Stimulated activated CD4-positive, alpha-beta T cell treated with anti-CD3 and anti-CD28 coated beads, Interleukin-12 subunit alpha, Interleukin-12 subunit beta, amount 100 ng/mL, for 4 hours (primary cell): ENCODE measurements around the gene USP32.
"Not testable (repeated sequence)": the region's sequence is repeated elsewhere in the genome, so short reads cannot be mapped to it uniquely, and the experiment has no call there.

Experiments used
- DNase-seq: peaks from one replicate; pipeline ENCODE4 v3.0.0-alpha.2; 2020

The USP32 gene

DNA sequence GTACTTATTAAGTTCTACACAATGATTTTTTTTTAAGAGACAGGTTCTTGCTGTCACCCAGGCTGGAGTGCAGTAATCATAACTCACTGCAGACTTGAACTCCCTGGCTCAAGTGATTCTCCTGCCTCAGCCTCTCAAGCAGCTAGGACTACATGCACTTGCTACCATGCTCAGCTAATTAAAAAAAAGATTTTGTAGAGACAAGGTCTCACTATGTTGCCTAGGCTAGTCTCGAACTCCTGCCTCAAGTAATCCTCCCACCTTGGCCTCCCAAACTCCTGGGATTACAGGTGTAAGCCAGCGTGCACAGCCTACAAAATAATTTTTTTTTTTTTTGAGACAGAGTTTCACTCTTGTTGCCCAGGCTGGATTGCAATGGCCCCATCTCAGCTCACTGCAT lies 22.2 kb downstream of the USP32 start:
- DNase-seq = no peak

DNA sequence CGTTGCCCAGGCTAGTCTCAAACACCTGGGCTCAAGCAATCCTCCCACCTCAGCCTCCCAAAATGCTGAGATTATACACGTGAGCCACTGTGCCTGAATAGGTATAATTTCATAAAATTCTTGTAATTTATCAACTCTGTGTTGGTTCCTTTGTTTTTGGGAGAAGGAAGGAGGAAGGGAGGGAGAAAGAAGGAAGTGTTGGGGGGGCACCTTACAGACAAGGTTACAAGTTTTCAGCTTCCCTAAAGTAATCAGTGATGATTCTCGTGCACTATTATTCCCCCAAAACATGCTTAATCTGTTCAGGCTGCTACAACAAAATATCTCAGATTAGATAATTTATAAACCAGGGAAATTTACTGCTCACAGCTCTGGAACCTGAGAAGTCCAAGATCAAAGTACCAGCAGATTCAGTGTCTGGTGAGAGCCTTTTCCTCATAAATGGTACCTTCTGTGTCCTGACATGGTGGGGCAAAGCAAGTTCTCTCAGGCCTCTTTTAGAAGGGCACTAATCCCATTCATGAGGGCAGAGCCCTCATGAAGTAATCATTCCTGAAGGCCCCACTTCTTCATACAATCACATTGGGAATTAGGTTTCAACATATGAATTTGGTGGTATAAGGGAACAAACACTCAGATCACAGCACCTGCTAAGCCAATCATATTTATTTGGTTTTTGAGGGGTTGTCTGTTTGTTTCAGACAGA lies 28.1 kb downstream of the USP32 start:
- DNase-seq = no peak

DNA sequence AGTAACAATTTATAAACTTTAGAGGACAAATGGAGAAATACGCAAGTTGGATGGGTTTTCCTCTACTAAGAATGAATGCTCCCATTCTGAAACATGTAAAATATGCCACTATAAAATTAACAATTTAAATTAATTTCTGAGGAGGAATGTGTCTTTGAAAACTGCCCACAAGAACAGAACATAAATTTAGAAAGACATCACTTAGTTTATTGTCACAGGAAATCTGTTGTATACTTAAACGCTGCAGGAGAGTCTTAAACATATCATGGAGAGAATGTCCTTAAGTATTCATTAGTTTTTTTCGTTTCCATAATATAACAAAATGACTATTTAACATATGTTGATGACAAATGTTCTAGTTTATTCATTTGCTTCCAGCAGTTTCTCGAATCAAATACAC lies 29.6 kb downstream of the USP32 start:
- DNase-seq = no peak

DNA sequence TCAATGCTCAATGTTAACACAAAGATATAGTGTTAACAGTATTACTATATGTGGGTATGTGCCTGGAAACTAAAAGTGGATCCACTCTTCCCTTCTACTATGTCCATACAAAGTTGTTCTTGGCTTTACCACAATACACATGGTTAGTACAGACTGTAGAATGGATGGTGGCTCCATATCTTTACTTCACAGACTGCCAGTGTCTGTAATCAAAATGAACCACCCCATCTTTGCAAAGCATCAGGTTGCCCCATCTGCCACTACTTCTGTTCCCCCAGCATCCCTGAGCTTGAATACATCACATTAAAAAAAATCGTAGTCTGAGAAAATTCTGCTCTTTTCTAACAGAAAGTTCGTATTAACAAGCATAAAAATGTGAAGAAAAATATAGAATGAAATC lies 30.0 kb downstream of the USP32 start:
- DNase-seq = no peak

DNA sequence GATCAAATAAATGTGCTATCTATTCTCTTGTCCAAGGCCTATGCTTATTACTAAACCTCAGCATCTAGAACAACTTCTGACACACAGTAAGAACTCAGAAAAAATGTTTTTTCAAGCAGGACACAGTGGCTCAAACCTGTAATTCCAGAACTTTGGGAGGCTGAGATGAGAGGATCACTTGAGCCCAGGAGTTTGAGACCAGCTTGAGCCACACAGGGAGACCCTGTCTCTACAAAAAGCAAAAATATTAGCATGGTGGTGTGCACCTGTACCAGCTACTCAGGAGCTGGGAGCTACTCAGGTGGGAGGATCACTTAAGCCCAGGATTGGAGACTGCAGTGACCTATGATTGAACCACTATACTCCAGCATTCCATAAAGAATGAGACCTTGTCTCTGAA lies 32.5 kb downstream of the USP32 start:
- DNase-seq = no peak

DNA sequence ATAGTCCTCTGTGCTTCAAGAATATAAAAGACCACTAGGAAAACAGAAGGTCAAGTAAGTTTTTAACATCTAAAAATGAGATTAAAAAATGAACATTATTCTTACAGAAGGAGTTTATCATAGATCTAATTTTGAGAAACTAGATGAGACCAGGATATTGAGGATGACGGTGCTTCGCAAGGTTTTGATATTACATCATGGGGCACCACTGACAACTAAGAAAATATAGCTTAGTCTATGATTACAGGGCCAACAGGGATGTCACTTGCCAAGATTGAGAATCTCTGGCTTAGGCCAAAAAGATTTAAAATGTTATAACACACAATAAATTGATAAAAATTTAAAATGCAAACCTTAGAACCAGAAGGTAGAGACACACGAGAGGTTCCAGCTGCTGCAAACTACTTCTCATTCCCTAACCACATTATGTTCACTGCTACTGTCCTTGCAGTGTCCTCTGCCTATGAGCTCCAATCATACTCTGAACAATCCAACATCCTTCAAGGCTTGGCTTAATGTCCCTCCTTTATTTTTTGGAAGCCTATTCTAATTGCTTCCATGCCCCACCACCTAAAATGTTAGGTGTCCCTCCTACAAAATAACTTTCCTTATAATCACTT lies 33.2 kb downstream of the USP32 start:
- DNase-seq = no peak

DNA sequence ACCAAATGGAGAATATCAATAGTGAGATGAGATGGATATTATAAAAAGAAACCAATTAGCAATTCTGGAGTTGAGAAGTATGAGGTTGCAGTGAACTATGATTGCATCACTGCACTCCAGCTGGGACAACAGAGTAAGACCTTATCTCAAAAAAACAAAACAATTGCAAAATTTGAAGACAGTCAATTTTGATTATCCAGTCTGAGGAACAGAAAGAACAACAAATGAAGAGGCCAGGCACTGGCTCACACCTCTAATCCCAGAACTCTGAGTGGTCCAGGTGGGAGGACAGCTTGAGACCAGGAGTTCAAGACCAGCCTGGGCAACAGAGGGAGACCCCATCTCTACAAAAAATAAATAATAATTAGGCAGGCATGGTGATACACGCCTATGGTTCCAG lies 35.0 kb downstream of the USP32 start:
- no peak for DNase-seq

DNA sequence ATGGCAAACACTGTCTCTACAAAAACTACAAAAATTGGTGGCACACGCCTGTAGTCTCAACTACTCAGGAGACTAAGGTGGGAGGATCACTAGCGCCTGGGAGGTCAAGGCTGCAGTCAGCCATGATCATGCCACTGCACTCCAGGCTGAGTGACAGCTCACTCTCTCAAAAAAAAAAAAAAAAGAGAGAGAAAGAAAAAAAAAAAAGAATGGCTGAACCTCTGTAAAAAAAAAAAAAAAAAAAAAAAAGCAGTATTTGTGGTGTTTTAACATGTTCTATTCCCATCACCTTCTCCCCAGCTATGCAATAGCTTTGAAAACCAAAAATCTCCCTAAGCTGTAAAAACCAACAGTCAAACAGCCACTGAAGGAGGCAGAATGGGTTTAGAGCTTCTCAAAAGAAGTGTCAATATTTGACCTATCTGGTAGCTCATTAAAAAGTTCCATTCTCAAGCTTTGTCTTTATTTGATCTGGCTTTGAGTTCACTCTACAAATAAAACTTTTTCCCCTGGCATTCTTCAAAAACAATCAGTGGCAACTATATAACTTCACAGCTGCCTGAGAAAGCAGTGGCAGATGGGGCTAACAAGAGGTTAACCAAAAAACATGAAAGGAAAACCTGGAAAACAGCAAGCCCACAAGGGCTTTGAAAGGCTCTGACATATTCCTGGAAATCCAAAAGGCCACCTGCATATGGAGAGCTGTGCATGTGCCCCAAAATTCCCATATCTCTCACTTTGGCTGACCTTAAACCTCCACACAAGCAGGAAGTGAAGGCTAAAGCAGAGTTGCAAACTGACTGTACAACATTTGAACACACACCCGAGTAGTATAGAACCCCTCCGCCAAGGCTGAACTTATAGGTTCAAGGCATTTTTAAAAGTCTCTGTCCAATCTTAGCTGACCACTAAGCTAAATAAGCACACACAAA lies 36.0 kb downstream of the USP32 start:
- no peak for DNase-seq

DNA sequence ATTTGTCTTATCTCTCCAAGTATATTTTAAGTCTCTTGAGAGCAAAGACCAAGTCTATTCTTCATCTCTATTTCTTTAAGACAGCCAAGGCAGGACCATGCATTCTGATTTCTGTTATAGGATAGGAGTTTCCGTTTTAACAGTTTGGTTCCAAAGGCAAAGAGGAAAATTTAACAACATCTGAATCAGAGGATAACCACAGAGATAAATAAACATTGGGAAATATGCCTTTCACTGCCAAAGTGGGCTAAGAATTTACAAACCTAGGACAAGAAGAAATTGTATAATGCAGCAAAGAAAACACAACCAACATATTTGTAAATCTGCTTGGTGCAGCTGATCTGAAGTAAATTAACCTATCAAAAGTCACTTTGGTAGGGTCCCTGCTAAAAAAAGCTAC lies 37.7 kb downstream of the USP32 start:
- no peak for DNase-seq

DNA sequence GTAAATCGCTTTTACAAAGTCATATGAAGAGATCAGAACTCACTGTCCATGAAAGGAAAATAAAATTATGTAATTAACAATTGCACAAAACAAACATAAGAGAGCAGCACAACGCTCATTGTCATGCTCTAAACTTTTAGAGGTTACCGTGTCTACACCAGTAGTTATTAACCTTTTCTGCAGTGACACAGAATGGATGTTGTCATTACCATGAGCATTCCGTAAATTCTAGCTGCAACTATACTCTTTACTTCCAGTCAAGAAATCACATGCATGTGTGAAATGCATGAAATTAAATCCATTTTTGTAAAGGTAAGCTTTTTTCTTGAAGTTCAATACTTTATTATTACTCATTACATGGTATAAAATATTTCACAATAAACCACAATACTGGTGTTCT lies 38.2 kb downstream of the USP32 start:
- DNase-seq = no peak

DNA sequence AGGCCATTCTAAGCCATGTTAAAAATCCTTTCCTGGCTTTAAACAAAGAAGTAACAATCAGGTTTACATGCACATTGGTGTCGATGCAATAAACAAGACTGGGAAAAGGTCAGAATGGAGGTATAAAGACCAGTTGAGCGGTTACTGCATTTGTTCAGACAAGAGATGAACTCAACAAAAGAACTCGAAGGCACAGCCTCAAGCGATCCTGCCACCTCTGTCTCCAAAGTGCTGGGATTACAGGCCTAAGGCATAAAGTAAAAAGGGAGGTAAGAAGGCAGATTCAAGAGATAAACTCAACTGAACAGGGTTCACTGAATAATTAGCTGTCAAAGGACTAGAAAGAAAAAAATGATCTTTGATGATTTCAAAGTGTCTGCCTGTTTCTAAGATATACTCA lies 39.4 kb downstream of the USP32 start:
- no peak for DNase-seq

DNA sequence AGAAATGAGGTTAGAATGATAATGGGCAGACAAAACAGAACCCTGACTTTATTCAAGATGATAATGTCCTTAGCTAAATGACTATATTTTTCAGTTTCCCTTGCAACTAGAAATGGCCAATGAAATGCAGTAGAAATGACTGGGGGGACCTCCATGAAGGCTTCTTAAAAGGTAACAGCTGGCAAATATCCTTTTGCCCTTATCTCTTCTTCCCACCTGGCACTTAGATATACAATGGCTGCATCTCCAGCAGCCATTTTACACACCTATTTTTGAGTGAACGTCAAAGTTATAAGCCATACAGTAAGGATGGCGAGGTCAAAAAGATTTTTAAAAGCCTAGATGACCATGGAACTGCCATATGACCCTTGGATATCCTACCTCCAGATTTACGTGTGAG lies 39.9 kb downstream of the USP32 start:
- DNase-seq = no peak

DNA sequence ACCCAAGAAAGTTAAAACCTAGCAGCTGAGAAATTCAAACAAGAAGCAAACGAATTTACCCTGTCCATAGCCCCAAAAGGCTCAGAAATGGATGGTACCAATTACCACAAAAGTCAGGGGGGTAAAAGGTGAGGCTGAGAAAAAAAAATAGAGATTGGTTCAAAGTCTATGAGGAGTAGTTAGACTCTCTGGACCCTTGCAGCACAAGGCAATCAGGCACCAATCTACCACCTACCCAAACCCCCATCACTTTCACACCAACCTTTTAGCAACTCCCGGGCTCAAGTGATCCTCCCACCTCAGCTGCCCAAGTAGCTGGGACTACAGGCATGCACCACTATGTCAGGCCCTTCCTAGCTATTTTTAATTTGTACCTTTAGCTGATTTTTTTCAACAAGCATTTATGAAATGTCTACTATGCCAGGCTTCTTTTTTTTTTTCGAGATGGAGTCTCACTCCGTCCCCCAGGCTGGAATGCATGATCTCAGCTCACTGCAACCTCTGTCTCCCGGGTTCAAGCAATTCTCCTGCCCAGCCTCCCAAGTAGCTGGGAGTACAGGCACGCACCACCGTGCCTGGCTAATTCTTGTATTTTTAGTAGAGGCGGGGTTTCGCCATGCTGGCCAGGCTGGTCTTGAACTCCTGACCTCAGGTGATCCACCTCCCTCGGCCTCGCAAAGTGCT lies 40.8 kb downstream of the USP32 start:
- no peak for DNase-seq

DNA sequence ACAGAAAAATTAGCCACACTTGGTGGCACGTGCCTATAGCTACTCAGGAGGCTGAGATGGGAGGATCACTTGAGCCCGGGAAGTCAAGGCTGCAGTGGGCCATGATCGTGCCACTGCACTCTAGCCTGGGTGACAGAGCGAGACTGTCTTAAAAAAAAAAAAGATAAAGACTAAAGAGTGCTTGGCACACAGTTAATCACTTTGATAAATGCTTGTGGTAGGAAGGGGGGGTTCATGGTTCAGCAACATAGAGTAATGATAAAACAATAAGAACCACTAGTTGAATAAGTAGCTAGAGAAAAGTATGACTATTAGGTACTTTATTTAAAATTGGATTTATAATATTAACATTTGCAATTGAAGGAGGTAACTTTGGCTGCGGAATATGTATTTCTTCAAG lies 43.3 kb downstream of the USP32 start:
- DNase-seq = no peak

DNA sequence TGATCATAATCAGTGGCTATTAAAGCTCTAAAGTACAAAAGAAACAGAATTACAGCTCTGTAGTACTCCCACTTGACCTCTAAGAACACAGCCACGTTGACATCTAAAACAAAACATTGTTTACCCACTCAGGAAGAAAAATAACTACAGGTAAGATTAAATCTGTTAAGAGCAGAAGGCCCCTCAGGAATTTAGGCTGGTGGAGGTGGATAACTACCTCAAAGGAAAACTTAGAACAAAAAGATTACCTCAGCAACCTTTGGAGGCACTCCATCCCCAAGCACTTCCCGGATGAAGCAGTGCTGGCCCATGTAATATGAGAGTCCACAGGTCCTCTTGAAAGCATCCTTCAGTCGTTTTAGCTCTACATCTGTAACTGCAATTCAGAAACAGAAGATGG lies 46.7 kb downstream of the USP32 start:
- no peak for DNase-seq

DNA sequence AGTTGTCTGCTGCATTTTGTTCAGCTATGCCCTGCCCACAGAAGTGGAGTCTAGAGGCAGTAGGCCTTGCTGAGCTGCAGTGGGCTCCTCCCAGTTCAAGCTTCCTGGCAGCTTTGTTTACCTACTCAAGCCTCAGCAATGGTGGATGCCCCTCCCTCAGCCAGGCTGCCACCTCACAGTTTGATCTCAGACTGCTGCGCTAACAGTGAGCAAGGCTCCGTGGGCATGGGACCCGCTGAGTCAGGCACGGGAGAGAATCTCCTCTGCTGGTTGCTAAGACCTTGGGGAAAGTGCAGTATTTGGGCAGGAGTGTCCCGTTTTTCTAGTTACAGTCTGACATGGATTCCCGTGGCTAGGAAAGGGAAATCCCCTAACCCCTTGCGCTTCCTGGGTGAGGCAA lies 49.4 kb downstream of the USP32 start:
- not testable (repeated sequence) for DNase-seq

DNA sequence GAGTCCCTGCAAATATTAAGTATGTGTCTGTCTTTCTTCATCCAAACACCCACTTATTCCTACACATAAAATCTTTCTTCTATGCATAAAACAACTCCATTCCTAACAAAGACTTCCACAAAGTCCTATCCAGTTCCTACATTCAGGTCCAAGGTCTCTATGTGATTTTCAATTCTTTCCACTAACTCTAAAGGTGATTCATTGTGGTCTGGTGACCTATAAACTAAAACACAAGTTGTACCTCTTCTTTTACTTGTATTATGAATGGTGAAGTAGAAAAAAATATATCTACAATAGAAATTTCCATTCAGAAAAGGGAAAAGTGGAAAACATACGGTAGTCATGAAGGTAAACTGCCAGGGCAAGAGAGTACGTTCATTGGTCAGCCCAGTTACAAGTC lies 56.6 kb downstream of the USP32 start:
- DNase-seq = no peak

DNA sequence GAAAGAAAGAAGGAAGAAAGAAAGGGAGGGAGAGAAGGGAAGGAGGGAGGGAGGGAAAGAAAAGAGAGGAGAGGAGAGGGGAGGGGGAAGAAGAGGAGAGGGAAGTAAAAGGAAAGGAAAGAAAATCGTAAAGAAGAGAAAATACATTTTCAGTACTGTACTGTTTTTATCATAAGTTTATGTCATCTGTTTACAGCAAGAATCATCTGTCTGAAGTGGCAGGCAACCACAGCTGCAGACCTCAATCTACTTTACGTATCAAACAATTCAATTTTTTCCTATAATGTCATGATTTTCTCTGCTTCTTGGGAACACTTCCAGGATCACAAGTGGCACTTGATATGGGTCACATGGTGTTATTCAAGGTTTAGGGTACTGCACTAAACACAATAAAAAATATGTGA lies 58.3 kb downstream of the USP32 start:
- DNase-seq = no peak

DNA sequence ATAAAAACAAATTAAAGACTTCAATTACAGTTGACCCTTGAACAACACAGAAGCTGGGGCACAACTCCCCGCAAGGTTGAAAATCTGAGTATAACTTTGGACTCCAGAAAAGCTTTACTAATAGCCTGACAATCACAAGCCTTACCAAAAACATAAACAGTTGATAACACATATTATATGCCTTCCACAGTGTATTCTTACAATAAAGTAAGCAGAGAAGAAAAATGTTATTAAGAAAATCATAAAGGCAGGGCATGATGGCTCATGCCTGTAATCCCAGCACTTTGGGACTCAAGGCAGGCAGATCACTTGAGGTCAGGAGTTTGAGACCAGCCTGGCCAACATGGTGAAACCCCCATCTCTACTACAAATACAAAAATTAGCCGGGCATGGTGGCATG lies 58.9 kb downstream of the USP32 start:
- not testable (repeated sequence) for DNase-seq

DNA sequence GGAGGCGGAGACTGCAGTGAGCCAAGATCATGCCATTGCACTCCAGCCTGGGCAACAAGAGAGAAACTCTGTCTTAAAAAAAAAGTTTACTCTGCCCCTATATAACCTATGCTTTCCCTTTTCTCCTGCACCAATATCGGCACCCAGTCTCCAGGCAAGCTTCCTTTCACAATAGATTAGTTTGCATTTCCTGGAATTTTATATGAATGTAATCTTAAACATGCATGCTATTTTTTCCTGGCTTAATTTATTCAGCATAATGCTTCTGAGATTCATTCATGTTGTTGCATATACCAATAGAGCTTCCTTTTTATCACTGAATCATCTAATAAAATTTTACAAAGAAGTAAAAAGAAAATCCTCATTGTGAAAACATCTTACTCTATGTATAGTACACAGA lies 59.4 kb downstream of the USP32 start:
- no peak for DNase-seq

DNA sequence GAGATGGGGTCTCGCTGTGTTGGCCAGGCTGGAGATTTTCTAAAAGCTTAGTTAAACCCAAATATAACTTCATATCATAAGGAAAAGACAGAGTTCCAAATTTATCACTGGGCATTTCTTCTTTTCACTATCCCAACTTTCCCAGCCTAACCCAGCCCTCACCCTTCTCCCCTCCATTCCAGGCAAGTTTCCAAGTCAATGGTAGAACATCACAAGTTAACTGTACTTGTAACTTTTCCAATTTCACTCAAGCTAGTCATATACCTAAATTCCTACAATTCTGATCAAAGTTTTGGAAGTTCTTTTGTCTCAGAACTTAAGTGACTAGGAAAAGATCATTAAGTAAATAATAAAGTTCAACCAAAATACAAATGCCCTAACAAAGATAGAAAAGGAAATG lies 61.2 kb downstream of the USP32 start:
- no peak for DNase-seq

DNA sequence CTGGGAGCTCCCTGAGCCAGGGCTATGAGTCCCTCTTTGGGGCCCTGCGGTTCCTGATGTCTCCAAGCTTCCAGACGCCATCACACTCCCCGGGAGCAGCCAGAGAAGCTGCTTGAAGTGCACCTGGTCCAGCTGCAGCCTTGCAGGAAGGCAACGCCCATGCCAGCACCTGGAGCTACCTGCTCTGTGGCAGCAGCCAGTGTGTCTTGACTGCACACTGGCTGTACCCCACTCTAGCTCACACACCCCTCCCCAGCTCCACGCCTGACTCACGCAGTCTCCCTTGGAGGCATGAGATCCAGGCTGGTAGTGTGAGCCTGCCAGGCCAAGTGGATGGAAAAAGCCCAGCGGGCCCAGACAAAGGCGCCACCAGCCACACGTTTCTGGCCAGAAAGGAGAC lies 63.3 kb downstream of the USP32 start:
- no peak for DNase-seq

DNA sequence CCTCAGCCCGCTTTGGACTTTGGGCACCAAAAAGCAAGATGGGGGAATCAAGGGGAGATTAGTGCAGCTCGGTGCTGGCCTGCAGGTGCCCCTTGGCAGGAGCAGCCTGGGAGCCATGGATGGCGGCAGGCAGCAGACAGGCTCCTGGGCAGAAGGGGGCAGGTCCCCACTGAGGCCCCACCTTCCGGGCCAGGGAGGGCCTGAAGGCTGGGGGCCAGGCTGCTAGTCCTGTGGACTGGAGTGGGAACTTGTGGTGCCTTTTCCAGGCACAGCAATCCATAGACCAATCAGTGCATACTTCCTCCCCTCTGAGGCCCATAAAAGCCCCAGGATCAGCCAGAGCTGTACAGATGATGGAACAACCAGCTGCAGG lies 64.0 kb downstream of the USP32 start:
- DNase-seq = no peak
